GM13976 (cell line): ENCODE data around the gene SFI1.

Source experiments
- DNase-seq: peaks from one replicate; pipeline ENCODE4 v3.0.0; 2012; ENCODE audit warnings: low spot score
- CTCF ChIP-seq: IDR thresholded peaks from 2 replicates; pipeline ENCODE4 v1.5.1; 2012; ENCODE audit warnings: borderline replicate concordance, mild to moderate bottlenecking; ENCODE audit not compliant: insufficient read depth; ENCODE audit errors: extremely low read depth, missing control alignments, control extremely low read depth
- in situ Hi-C: fragments of 300-500 bp; cut with MboI; formaldehyde crosslinking; loops from one replicate; pipeline ENCODE4 v1.12.0; 2022; ENCODE audit warnings: low sequenced_read_pairs, mixed read lengths, inconsistent platforms; ENCODE audit not compliant: unreplicated experiment

The SFI1 gene

DNA sequence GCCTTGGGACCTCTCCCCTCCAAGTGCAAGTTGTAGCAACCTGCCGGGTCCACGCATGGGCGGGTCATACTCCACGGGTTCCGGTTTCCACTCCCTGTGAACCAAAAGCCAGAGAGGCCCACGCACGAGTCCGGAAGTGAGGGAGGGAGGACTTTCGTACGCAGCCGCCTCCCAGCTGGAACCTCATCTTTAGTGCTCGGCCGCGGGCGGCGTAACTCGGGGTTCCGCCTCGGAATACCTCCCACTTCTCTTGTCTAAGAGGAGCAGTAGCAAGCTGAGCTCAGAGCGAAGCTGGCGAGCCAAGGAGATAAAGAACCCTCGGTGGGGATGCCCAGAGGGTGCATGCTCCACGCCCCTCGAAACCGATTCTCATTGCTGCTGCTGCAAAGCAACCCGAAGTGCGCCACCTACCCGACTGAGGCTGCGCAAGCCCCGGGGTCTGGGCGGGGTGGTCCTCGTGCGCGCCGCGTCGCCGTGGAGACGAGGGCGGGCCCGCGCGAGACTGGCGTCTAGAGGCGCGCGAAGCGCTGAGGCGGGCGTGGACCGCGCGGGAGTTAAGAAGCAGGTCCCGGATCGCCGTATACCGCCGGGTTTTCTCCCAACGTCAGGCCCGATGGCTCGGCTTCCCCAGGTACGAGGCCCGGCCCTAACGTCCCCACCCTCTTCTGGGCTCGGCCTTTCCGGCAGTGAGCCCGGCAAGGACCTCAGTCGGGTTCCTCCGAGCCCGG lies at the start of gene SFI1:
Gene SFI1 (plus strand): TSS at position 530 of the 728 bp plus-strand sequence. CDS start 11,749 bp downstream, outside the sequence.
- DNase-seq, result peak; percentile 92
- TF ChIP-seq CTCF, result peak; percentile 31
- in situ Hi-C loops, result no loop called here

DNA sequence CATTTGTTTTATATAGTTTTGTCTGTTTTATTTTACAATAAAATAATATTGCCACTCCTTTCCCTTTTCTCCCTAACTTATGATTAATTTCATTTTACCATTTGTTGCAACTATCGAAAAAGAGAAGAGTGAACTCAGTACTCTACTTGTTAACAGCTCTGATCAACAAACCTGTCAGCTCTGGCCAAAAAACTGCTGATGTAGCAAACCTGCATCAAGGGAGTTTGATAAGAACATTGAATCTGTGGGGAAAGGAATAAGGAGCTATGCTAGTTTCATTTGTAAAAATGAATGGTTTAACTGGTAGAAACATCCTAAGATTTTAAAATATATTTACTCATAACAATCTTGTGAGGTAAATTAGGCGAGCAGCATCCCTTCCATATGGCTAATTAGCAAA lies 49.6 kb upstream of the SFI1 start:
- TF ChIP-seq CTCF, result no peak
- DNase-seq, result no peak
- in situ Hi-C loops, result no loop called here

DNA sequence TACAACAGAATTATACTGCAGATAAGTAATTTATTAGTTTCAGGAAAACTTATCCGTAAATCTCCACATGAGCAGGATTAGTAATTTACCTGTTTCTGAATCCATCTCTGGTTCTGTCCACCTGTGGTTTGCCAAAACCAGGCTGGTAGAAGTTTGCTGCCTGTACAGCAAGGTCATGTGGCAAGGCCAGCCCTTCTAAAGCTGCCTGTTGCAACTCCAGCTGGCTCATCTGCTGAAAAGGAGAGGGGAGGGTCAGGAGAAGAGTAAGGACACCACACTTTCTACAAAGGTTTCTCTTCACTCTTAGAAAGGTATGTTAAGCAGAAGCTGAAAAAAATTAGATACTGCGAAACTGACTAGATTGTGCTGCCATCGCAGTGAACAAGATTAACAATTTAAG lies 49.0 kb upstream of the SFI1 start:
- no peak for DNase-seq
- no peak for TF ChIP-seq CTCF
- in situ Hi-C loops, result no loop called here

GRCh38 chr22:31448382-31448781 lies 48.0 kb upstream of the SFI1 start:
- TF ChIP-seq CTCF, result no peak
- in situ Hi-C loops, result no loop called here
- DNase-seq, result no peak

GRCh38 chr22:31449506-31449905 lies 46.8 kb upstream of the SFI1 start:
- no peak for DNase-seq
- in situ Hi-C loops, result no loop called here
- TF ChIP-seq CTCF, result no peak

- in situ Hi-C loops, result no loop called here
- TF ChIP-seq CTCF, result peak; percentile 39
- DNase-seq, result peak; percentile 41
These were observed 44.4 kb upstream of the SFI1 start for GRCh38 chr22:31451709-31452571.
